GM18861 (cell line): Measurements from ENCODE around the gene BARX1.

ENCODE experiments used
- ATAC-seq: cut with Tn5 transposase; IDR thresholded peaks from one replicate; pipeline ENCODE4 v1.9.1; 2021; ENCODE audit not compliant: unreplicated experiment

Gene BARX1

GRCh38 chr9:93929231-93929630 is 25.9 kb downstream of the BARX1 start:
- no peak for ATAC-seq

- ATAC-seq, result no peak
These were observed 32.6 kb downstream of the BARX1 start for GRCh38 chr9:93922535-93922934.

GRCh38 chr9:93920131-93920800 is 34.9 kb downstream of the BARX1 start:
- no peak for ATAC-seq

- ATAC-seq, result no peak
These were observed 37.1 kb downstream of the BARX1 start for GRCh38 chr9:93918061-93918460.

GRCh38 chr9:93917121-93917853 is 37.9 kb downstream of the BARX1 start:
- ATAC-seq, result no peak

GRCh38 chr9:93916358-93916757 is 38.8 kb downstream of the BARX1 start:
- ATAC-seq, result no peak

- ATAC-seq, result no peak
These were observed 43.2 kb downstream of the BARX1 start for GRCh38 chr9:93911801-93912554.

GRCh38 chr9:93911136-93911745 is 43.9 kb downstream of the BARX1 start:
- ATAC-seq, result no peak

- ATAC-seq, result no peak
These were observed 44.6 kb downstream of the BARX1 start for GRCh38 chr9:93910598-93910997.

- ATAC-seq, result no peak
These were observed 45.0 kb downstream of the BARX1 start for GRCh38 chr9:93910196-93910595.

- ATAC-seq, result no peak
These were observed 45.9 kb downstream of the BARX1 start for GRCh38 chr9:93909242-93909616.

- ATAC-seq, result no peak
These were observed 46.4 kb downstream of the BARX1 start for GRCh38 chr9:93908591-93909241.

GRCh38 chr9:93907551-93908199 is 47.5 kb downstream of the BARX1 start:
- ATAC-seq, result no peak

GRCh38 chr9:93906195-93906880 is 48.8 kb downstream of the BARX1 start:
- ATAC-seq, result no peak

GRCh38 chr9:93905473-93906133 is 49.6 kb downstream of the BARX1 start:
- no peak for ATAC-seq

- no peak for ATAC-seq
These were observed 50.3 kb downstream of the BARX1 start for GRCh38 chr9:93904649-93905472.

GRCh38 chr9:93903886-93904648 is 51.1 kb downstream of the BARX1 start:
- no peak for ATAC-seq
